Testis (tissue), 2 donors: ENCODE results near the gene CDY2B.
"Not testable (repeated sequence)": the region's sequence is repeated elsewhere in the genome, so short reads cannot be mapped to it uniquely, and the experiment has no call there.

Experiments used
- CTCF ChIP-seq, 3 experiments: fragments of 450-650 bp in 2 of 3; fragments of 200-600 bp in 1 of 3; sonication (generic) in 1 of 3; IDR thresholded peaks; one replicate each; pipeline ENCODE4 v1.5.1; 2016 to 2019; ENCODE audit warnings: antibody characterized with exemption in 3 of 3, mild to moderate bottlenecking in 2 of 3, moderate library complexity in 1 of 3
- POLR2A ChIP-seq: fragments of 450-650 bp; IDR thresholded peaks from one replicate; pipeline ENCODE4 v1.6.1; 2017; ENCODE audit warnings: antibody characterized with exemption, mild to moderate bottlenecking, moderate library complexity

- TF ChIP-seq CTCF (IDR thresholded peaks at IDR 0.05); POLR2A: not testable (repeated sequence)
Measured at GRCh38 chrY:17876767-17877166, 3.3 kb downstream of the CDY2B start.
